Upper lobe of left lung (tissue), 6 donors: Measurements from ENCODE around the gene SIAH3. TPM values are rescaled to one million over a fixed set of nuclear protein-coding genes. Genes with fewer than 3 reads are reported as not detected.

Experiments used
- ATAC-seq, 2 donors: fragments of 200-7000 bp; cut with Tn5 transposase; one replicate each; pipeline ENCODE4 v1.9.1; 2022; ENCODE audit warnings: mild to moderate bottlenecking in 2 of 2, moderate library complexity in 2 of 2; ENCODE audit not compliant: low FRiP score in 2 of 2
- DNase-seq, 2 donors: peaks; one replicate each; pipeline ENCODE4 v3.0.0-alpha.2; 2019 to 2020
- H3K27ac ChIP-seq, 4 donors: fragments of 200-600 bp; sonication (generic); one replicate each; pipeline ENCODE4 v1.5.1; 2016 to 2019
- H3K27me3 ChIP-seq, 4 donors: fragments of 200-600 bp; sonication (generic); one replicate each; pipeline ENCODE4 v1.5.1; 2017 to 2019
- H3K36me3 ChIP-seq, 4 donors: fragments of 200-600 bp; sonication (generic); one replicate each; pipeline ENCODE4 v1.5.1; 2016 to 2019
- H3K4me1 ChIP-seq, 4 donors: fragments of 200-600 bp; sonication (generic); one replicate each; pipeline ENCODE4 v1.5.1; 2018 to 2019
- H3K4me3 ChIP-seq, 4 donors: fragments of 200-600 bp; sonication (generic); one replicate each; pipeline ENCODE4 v1.5.1; 2017 to 2019; ENCODE audit warnings: mild to moderate bottlenecking in 2 of 4, moderate library complexity in 1 of 4
- H3K9me3 ChIP-seq, 4 donors: fragments of 200-600 bp; sonication (generic); one replicate each; pipeline ENCODE4 v1.5.1; 2018 to 2019
- EP300 ChIP-seq, 4 donors: sonication (generic); formaldehyde crosslinking; IDR thresholded peaks; one replicate each; pipeline ENCODE4 v1.5.1; 2017; ENCODE audit warnings: antibody characterized with exemption in 4 of 4, control low read depth in 2 of 4
- POLR2A ChIP-seq, 4 donors: fragments of 450-650 bp; IDR thresholded peaks; one replicate each; pipeline ENCODE4 v1.5.1; 2016 to 2017; ENCODE audit warnings: antibody characterized with exemption in 4 of 4, mild to moderate bottlenecking in 2 of 4
- POLR2AphosphoS5 ChIP-seq, 2 donors: sonication (generic); formaldehyde crosslinking; IDR thresholded peaks; one replicate each; pipeline ENCODE4 v1.5.1; 2017; ENCODE audit warnings: antibody characterized with exemption in 2 of 2
- WGBS, 2 donors: methylation state at CpG; one replicate each; pipeline ENCODE4 v1.1.5; 2017 to 2018; 5-methylcytosine and 5-hydroxymethylcytosine counted together
- total RNA-seq, 6 donors: library from RNA; depleted of rRNA in 4 of 6; stranded (reverse); fragments of >200 nt in 4 of 6; gene quantifications; one replicate each; pipeline versions ENCODE4 v1.1.0 to v1.2.1, GENCODE V29; 2016 to 2021
- TF ChIP-seq, protein P1 (sequence below), 6 experiments: fragments of 450-650 bp in 4 of 6; fragments of 200-600 bp in 2 of 6; sonication (generic) in 2 of 6; IDR thresholded peaks; one replicate each; pipeline ENCODE4 v1.5.1; 2016 to 2019; ENCODE audit warnings: antibody characterized with exemption in 6 of 6
- donor health status: DM: no; HTN: no; CAD: no; lungs with moderate emphysema.
- donor health status: DM: no; HTN: yes; CAD: no; lungs with severe emphysema.

SIAH3 gene
- total RNA-seq, 6 donors from 2014 or later = under 0.01 to 0.39 (median 0.03) TPM; not detected in 1

DNA sequence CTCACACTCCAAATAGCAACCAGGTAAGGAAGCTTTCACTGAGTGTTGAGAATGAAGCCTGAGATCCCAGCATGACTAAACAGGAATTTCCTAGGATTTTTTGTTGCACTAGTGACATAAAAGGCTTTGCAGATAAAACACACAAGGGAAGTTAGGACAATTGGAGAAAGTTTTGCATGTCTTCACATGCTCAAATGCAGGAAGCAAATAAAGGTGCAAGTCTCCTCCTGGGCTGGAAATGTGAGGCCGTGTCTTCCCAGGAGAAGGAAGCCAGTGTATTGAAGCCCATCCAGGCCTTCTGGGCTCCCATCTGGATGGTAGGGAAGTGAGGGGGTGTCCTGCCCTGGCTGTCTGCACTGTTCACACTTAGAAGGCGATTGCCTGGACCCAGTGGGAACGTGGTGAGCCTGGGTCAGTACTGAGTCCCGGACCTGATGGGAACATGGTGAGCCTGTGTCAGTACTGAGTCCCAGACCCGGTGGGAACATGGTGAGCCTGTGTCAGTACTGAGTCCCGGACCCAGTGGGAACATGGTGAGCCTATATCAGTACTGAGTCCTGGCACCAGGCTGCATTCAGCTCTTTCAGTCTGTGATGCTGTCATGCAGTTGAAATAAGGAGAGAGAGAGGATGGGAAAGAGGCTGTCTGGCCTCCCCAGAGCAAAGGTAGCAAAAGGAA, 38.7 kb downstream of the SIAH3 start:
- ATAC-seq = no peak
- no peak overlapping the region for H3K4me3 ChIP-seq
- WGBS, 2 donors = 88 to 91% methylated on average over 6 of the region's 6 CpGs
- H3K9me3 ChIP-seq = no peaks in the 10 kb centered on the region
- H3K27ac ChIP-seq = no peak overlapping the region
- H3K36me3 ChIP-seq = no peaks in the 10 kb centered on the region
- DNase-seq = no peak
- TF ChIP-seq, protein P1, sequence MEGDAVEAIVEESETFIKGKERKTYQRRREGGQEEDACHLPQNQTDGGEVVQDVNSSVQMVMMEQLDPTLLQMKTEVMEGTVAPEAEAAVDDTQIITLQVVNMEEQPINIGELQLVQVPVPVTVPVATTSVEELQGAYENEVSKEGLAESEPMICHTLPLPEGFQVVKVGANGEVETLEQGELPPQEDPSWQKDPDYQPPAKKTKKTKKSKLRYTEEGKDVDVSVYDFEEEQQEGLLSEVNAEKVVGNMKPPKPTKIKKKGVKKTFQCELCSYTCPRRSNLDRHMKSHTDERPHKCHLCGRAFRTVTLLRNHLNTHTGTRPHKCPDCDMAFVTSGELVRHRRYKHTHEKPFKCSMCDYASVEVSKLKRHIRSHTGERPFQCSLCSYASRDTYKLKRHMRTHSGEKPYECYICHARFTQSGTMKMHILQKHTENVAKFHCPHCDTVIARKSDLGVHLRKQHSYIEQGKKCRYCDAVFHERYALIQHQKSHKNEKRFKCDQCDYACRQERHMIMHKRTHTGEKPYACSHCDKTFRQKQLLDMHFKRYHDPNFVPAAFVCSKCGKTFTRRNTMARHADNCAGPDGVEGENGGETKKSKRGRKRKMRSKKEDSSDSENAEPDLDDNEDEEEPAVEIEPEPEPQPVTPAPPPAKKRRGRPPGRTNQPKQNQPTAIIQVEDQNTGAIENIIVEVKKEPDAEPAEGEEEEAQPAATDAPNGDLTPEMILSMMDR (IDR thresholded peaks at IDR 0.05) = no peak
- TF ChIP-seq EP300 (IDR thresholded peaks at IDR 0.05) = no peak
- no peak for TF ChIP-seq POLR2A (IDR thresholded peaks at IDR 0.05)
- no peak for TF ChIP-seq POLR2AphosphoS5 (IDR thresholded peaks at IDR 0.05)
- H3K27me3 ChIP-seq = no peaks in the 10 kb centered on the region
- H3K4me1 ChIP-seq = no peaks in the 10 kb centered on the region

DNA sequence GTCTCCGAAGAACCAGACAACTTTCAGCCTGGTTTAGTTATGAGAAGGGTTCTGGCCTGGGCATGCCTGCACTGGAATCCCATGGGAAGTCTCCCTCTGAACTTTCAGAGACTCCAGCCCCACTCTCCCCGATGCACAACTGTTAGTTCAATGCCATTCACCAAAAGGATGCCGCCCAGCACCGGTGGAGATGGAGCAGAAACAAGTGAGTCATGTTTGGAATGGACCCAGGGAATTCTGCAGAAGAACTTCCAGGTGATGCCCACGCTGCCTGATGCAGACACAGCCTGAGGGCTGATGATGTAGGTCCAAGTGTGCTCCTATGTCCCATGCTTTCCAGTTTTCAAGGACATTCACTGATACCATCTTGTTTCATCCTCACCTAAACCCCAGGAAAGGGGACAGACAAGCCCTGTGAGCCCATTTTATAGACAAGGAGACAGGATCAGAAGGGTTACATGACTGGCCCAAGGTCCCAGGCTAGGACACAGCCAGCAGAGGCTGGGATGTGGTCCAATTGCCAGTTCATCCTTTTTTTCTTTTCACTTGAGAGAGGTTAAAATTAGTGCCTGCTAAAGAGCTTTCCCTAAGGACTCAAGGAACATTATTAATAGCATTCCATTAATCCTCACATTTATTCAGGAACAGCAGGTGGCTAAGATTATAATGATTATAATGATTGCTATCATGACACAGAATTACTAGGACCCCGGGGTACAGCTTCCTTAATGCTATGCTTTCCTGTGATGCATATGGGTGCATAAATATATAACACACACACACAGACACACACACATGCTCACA, 39.5 kb downstream of the SIAH3 start:
- Histone ChIP-seq H3K4me1 (no peaks in the 10 kb centered on the region), H3K27me3 (no peaks in the 10 kb centered on the region), H3K4me3 (no peak overlapping the region), H3K36me3 (no peaks in the 10 kb centered on the region), H3K27ac (no peak overlapping the region), H3K9me3 (no peaks in the 10 kb centered on the region)
- ATAC-seq = no peak
- TF ChIP-seq, protein P1 (IDR thresholded peaks at IDR 0.05) = no peak
- TF ChIP-seq POLR2AphosphoS5 (IDR thresholded peaks at IDR 0.05) (no peak), POLR2A (IDR thresholded peaks at IDR 0.05) (no peak), EP300 (IDR thresholded peaks at IDR 0.05) (no peak)
- no peak for DNase-seq
- 82 to 84% methylated on average over 5 to 6 of the region's 6 CpGs for WGBS, 2 donors

DNA sequence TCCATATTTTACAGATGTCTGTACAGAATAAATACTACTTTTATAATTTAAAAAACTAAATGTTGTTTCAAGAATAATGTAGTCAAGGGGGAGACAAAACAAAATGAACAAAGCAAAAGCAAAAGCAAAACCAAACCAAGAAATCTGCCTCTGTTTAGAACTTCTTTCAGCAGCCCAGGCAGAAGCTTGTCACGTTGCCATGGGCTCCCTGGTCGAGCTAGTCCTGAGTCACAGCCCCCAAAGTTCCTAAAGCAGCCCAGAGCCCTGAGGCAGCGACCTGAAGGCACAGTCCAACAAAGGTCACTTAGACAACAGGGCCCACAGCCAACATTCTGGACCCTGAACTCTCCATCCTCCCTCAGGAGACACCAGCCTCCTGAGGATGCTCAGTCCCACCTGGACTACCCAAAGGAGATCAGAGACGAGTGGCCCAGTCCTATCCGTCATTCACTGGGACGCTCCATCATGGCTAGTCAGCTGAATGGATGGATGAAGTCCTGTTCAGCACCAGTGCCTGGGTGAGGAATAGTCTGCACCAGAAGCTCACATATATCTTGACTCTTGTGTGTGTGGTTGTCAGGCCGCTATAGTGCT, 41.7 kb downstream of the SIAH3 start:
- no peak overlapping the region for H3K27ac ChIP-seq
- no peaks in the 10 kb centered on the region for H3K4me1 ChIP-seq
- DNase-seq (no peak), ATAC-seq (peak in 1 of 2 donors; percentile 23)
- no peak overlapping the region for H3K4me3 ChIP-seq
- H3K9me3 ChIP-seq = no peaks in the 10 kb centered on the region
- TF ChIP-seq POLR2A (IDR thresholded peaks at IDR 0.05) (no peak), POLR2AphosphoS5 (IDR thresholded peaks at IDR 0.05) (no peak), EP300 (IDR thresholded peaks at IDR 0.05) (no peak)
- TF ChIP-seq, protein P1 (IDR thresholded peaks at IDR 0.05) = no peak
- H3K36me3 ChIP-seq = no peaks in the 10 kb centered on the region
- WGBS, 2 donors = 64 to 70% methylated on average over 7 of the region's 7 CpGs
- H3K27me3 ChIP-seq = no peaks in the 10 kb centered on the region

DNA sequence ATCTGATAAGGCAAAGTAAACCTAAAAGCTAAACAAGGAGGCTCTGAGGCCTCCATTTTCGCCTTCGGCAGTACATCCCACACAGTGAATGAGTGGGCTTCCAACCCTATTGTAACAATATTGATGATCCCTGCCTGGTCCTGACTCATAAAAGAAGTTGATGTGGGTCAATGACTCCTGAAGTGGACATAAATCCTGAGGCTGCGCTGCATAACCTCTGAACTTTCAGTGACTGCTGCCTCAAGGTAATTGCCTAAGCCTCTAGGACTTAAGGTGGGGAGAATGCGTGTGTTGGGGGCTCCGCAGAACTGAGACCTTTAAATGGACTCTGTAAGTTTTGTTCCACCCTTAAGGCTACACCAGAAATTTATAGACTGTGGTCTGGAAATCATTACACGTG, 42.6 kb downstream of the SIAH3 start:
- no peak overlapping the region for H3K4me3 ChIP-seq
- 97% methylated on average over 5 to 6 of the region's 6 CpGs for WGBS, 2 donors
- no peaks in the 10 kb centered on the region for H3K9me3 ChIP-seq
- H3K27ac ChIP-seq = no peak overlapping the region
- no peak for ATAC-seq
- H3K36me3 ChIP-seq = no peaks in the 10 kb centered on the region
- H3K27me3 ChIP-seq = no peaks in the 10 kb centered on the region
- DNase-seq = no peak
- TF ChIP-seq, protein P1 (IDR thresholded peaks at IDR 0.05) = no peak
- TF ChIP-seq POLR2AphosphoS5 (IDR thresholded peaks at IDR 0.05) = no peak
- no peak for TF ChIP-seq EP300 (IDR thresholded peaks at IDR 0.05)
- no peak for TF ChIP-seq POLR2A (IDR thresholded peaks at IDR 0.05)
- H3K4me1 ChIP-seq = no peaks in the 10 kb centered on the region
